HEK293T (cell line): Measurements from ENCODE around the gene TOMM7.

Source experiments
- ARNT ChIP-seq: fragments of 450-650 bp; IDR thresholded peaks from 2 replicates; pipeline ENCODE4 v1.6.1; 2017; ENCODE audit warnings: mild to moderate bottlenecking
- SP1 ChIP-seq: fragments of 450-650 bp; IDR thresholded peaks from 2 replicates; pipeline ENCODE4 v1.6.1; 2017
- TARDBP ChIP-seq: fragments of 450-650 bp; IDR thresholded peaks from 2 replicates; pipeline ENCODE4 v1.6.1; 2016

DNA sequence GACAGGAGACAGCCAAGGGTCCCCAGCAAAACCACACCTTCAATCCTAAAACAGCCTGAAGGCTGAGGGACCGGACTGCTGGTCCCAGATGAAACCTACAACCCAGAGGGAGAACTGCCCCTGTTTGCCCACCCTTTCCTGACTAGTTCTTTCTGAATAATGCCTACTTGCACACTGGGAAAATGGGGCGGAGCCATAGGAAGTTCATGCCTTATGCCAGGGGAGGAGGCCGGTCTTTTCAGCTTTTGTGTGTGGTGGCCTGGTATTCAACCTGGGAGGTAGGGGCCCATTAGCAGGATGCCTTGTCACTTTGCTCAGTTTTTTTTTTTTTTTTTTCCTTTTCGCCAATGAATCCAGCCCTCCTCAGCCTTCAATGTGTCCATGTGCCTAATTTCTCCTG is 20.7 kb downstream of the TOMM7 start:
- no peak for TF ChIP-seq ARNT
- no peak for TF ChIP-seq TARDBP
- no peak for TF ChIP-seq SP1
